Jurkat, Clone E6-1 (cell line): ENCODE measurements around the gene PROC. TPM values are rescaled to one million over a fixed set of nuclear protein-coding genes. Genes with fewer than 3 reads are reported as not detected.

Source experiments
- DNase-seq: peaks from one replicate; pipeline ENCODE4 v3.0.0-alpha.2; 2011; ENCODE audit warnings: low read depth, low spot score
- H3K4me3 ChIP-seq: 2 replicates; pipeline ENCODE4 v1.5.1; 2011; ENCODE audit warnings: mild to moderate bottlenecking, low read length, control low read depth, moderate library complexity
- polyA plus RNA-seq: library from polyadenylated mRNA; unstranded; fragments of >200 nt; gene quantifications from one replicate; pipeline ENCODE4 v1.2.1, GENCODE V29; 2012; ENCODE audit warnings: missing spikeins; ENCODE audit not compliant: insufficient read length, insufficient read depth

The PROC gene
- 0.92 TPM for polyA plus RNA-seq

DNA sequence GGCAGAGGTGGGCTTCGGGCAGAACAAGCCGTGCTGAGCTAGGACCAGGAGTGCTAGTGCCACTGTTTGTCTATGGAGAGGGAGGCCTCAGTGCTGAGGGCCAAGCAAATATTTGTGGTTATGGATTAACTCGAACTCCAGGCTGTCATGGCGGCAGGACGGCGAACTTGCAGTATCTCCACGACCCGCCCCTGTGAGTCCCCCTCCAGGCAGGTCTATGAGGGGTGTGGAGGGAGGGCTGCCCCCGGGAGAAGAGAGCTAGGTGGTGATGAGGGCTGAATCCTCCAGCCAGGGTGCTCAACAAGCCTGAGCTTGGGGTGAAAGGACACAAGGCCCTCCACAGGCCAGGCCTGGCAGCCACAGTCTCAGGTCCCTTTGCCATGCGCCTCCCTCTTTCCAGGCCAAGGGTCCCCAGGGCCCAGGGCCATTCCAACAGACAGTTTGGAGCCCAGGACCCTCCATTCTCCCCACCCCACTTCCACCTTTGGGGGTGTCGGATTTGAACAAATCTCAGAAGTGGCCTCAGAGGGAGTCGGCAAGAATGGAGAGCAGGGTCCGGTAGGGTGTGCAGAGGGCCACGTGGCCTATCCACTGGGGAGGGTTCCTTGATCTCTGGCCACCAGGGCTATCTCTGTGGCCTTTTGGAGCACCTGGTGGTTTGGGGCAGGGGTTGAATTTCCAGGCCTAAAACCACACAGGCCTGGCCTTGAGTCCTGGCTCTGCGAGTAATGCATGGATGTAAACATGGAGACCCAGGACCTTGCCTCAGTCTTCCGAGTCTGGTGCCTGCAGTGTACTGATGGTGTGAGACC, at the start of gene PROC:
PROC (plus strand) TSS at position 128 of the 812 bp plus-strand sequence. CDS start 1,516 bp downstream, outside the sequence.
- no peak within 1 kb of the TSS for H3K4me3 ChIP-seq
- no peak for DNase-seq

DNA sequence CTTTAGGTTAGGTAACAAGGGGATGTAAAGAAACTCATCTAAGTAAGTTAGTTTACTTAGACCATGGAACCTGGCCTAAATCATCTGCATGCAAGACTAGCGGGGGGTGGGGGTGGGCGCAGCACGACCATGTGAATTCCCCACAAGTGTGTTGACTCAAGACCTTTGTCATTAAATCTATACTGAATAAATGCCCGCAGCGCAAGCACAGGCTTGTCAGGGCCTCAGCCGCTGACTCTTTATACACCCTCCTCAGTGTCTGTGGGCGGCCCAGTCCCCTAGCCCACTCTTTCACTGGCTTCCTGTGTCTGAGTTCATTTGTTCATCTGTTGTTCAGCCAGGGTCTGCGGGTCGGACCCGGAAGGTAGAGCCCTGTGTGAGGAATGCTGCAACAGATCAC, 48.2 kb upstream of the PROC start:
- no peak for DNase-seq
- H3K4me3 ChIP-seq, result no peak overlapping the region

DNA sequence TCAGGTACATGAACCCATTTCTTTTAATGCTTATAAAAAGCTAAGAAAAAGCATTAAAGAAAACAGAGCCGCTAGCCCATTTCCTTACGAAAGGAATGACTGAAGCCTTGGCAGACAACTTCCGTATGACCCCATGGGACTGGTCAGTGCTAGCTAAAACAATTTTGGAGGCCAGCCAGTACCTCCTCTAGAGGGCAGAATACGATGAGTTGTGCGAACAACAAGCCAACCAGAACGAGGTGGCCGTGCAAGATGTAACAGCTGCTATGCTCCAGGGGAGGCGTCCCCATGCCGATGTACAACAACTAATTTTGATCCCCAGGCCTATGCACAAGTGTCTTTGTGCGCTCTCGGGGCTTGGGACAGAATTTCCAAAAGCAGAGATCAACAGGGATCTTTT, 47.2 kb upstream of the PROC start:
- H3K4me3 ChIP-seq, result no peak overlapping the region
- no peak for DNase-seq

DNA sequence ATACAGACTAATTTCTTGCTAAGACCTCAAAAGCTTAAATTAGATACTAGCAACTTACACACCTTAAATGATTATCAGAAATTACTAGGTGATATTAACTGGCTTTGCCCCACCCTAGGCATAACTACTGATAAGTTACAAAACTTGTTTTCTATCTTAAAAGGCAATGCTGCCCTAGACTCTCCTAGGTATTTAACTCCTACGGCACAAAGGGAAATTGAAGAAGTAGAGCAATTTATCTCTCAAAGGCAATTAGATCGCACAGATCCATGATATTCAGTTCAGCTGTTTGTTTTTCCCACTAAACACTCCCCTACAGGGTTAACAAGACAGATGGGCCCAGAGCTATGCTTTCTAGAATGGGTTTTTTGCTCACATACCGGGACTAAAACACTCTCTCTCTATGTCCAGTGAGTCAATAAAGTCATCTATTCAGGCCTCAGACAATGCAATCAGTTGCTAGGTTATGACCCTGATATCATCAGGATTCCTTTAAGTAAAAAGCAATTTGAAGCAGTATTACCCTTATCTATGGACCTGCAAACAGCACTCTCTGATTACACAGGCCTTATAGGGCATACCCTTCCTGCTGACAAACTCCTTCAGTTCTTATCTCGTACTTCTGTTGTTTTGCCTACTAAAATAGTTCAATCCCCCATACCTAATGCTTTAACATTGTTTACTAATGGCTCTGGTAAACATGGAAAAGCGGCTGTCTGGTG, 44.7 kb upstream of the PROC start:
- no peak overlapping the region for H3K4me3 ChIP-seq
- DNase-seq, result no peak

DNA sequence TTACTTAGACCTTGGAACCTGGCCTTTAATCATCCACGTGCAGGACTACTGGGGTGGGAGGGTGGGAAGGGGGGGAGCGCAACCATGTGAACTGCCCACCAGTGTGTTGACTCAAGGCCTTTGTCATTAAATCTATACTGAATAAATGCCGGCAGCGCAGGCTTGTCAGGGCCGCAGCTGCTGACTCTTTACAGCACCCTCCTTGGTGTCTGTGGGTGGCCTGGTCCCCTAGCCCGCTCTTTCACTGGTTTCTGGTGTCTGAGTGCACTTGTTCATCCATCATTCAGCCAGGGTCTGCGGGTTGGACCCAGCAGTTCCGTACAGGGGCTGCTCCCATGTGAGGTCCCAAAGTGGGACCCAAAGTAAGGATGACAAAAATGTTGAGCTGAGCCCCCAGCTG, 42.0 kb upstream of the PROC start:
- no peak overlapping the region for H3K4me3 ChIP-seq
- no peak for DNase-seq

DNA sequence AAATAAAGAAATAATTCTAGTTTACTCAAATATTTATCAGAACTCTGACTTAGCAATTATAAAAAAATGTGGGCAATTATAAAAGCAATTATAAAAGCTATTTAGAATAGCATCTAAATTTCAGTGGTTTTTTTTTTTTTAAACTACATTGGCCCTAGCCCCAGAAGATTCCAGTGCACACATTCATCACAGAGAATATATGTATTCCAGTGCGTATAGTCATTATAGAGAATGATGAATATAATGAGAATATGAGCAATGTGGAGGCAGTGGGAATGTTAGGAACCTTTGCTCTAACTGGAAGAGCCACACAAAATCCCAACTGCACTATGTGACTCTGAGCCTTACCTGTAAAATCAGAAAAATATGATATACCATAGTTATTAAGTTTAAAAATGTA, 41.0 kb upstream of the PROC start:
- H3K4me3 ChIP-seq, result no peak overlapping the region
- DNase-seq, result no peak

DNA sequence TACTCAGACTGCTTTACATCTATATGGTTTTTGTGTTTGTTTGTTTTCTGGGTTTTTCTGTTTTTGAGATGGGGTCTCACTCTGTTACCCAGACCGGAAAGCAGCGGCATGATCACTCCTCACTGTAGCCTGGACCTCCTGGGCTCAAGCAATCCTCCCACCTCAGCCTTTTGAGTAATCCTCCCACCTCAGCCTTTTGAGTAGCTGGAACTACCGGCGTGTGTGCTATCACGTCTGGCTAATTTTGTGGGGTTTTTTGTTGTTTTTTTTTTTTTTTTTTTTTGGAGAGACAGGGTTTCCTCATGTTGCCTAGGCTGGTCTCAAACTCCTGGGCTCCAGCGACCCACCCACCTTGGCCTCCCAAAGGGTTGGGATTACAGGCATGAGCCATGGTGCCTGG, 39.5 kb upstream of the PROC start:
- H3K4me3 ChIP-seq, result no peak overlapping the region
- DNase-seq, result no peak

DNA sequence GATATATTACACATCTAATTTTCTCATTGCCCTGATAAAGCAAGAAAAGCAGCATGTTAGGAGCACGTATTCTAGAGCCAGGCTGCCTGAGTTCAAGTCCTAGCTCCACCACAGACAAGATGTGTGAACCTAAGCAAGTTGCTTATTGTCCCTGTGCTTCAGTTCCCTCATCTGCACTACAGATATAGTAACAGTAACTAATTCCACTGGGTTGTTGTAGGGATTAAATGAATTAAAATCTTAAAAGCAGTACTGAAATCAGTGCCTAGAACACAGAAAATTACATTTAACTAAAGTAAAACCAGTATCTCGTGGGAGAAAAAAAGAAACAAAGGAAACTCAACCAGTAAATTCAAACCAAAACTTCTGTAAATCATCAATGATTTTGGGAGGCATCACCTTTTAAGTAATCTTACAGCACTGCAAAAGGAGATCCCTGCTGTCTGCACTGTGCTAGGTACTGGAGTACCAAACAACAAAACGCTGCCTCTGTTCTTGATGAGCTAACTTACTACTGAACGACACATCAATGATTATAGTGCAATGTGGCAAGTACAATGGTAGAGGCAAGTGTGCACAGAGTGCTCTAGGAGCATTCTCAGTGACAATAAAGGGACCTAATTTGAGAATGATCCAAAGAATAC, 38.4 kb upstream of the PROC start:
- DNase-seq, result no peak
- H3K4me3 ChIP-seq, result no peak overlapping the region

DNA sequence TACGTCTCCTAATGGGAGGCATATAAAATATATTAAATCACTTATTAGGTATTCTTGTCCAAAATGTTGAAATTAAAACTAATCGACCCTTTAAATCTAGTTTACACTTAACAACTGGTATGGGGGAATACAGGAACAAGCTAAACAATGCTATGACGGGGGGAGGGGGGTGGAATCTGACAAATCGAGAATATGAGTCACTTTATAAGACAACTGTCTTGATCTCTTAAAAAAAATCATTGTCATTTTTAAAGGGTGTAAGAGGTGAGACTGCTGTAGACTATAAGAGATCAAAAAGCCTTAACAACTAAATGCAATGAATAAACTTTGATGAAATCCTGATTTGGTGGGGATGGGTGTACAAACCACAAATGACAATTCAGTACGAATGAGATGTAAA, 36.5 kb upstream of the PROC start:
- no peak overlapping the region for H3K4me3 ChIP-seq
- no peak for DNase-seq

DNA sequence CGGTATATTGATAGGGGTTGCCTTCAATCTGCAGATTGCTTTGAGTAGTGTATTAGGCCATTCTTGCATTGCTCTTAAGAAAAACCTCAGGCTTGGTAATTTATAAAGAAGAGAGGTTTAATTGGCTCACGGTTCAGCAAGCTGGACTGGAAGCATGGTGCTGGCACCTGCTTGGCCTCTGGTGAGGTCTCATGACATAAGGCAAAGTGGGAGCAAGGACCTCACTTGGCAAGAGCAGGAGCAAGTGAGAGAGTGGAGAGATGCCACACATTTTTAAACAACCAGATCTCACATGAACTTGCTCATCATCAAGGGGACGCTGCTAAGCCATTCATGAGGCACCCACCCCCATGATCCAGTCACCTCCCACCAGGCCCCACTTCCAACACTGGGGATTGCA, 35.4 kb upstream of the PROC start:
- H3K4me3 ChIP-seq, result no peak overlapping the region
- DNase-seq, result no peak

DNA sequence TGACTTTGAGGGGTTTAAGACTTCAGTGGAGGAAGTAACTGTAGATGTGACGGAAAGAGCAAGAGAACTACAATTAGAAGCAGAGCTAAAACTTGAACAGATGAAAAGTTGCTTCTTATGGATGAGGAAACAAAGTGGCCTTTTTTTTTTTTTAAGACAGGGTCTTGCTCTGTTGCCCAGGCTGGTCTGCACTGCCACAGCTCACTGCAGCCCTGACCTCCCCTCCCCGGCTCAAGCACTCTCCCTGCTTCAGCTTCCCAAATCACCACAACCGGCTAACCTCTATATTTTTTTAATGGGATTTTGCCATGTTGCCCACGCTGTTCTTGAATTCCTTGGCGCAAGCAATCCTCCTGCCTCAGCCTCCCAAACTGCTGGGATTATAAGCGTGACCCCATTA, 33.7 kb upstream of the PROC start:
- H3K4me3 ChIP-seq, result no peak overlapping the region
- no peak for DNase-seq

DNA sequence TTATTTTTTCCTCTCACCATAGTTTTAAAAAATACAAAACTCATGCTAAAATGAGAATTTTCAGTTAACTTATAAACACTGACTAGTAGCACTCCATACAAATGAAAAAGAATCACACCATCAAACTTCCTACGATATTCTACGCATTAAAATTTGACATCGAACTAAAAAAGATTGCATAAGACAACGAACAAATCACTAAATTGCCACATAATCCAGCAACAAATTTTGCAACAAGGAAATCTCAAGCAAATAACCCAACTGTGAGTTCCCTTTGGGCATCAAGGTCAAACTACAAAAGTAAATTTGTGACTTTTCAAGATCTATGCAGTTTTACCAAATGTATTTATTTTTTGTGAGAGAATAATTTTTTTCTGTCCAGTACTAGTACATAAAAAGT, 32.0 kb upstream of the PROC start:
- no peak for DNase-seq
- peak overlapping the region; percentile 86 for H3K4me3 ChIP-seq

DNA sequence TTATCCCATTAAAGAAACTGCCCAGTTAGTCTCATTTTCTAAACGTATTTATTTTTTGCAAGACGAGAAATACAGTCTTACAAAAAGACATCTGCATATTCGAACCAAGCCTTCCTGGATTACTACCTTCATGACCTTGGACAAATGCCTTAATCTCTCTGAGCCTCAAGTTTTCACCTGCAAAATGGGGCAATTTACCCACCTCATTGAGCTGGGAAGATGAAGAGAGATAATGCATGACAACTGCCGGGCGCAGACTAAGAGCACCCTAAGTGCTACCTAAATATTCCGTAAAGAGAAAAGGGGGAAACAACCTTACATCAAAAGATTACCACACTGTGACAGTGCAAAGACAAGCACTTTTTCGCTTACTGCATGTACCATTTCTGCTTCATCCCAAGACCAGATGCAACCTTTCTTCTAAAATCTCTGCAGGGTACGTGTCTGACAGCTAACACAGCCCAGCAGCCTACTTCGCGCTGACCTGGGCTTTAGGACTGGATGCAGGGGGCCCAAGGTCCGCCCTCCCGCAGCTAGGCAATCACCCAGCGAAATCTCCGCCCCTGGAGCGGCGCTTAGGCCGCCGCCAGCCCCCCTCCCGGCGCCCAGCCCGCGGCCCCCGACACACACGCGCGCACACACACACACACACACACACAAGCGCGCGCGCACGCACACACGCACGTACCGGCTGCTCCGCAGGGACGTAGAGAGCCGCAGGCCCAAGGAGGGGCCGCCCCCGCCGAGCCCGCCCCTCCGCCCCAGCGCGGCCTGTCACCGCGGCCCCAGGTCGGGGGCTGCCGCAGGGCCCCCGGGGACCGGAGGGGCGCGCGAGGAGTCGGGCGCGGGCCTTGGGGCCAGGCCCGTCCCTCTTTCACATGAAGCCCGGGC, 31.2 kb upstream of the PROC start:
- peak; percentile 77 for DNase-seq
- H3K4me3 ChIP-seq, result peak overlapping the region; percentile 86

DNA sequence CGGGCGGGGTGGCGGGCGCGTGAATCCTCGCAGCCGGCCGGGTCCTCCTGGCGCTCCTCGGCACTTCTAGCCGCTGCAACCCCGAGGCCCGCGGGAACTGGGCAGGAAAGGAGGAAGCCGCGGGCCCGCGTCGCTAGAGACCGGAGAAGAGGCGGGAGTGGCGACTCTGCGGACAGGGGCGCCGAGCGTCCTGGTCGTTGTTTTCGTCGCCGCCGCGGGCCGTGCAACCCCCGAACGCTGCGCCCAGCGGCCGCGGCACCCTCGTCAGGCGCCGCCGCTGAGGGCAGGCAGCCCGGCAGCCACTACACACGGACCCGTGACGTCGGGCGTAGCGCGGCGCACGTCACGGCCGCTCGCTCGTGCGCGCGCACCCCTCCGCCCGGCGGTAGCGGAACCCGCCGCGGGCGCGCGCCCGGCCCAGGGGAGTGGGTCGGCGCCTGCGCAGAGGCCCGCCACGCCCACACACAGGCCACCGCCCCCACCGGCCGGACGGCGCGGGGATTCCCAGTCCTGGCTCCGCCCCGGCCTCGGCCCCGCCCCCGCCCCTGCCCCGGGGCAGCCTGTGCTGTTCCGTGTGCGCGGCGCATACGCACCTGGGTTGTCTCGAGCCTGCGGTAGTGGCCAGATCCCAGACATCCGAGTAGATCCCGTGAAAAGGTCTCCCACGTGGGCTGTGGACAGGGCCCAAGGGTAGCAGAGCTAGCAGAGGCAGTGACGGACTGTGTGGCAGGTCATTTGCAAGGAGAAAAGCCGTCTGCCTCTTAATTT, 30.4 kb upstream of the PROC start, which contains the start of gene MAP3K2:
MAP3K2 (minus strand) TSS at position 321 of the 768 bp plus-strand sequence. CDS start 44,846 bp downstream, outside the sequence.
- DNase-seq, result peak; percentile 83
- H3K4me3 ChIP-seq, result peak within 1 kb of the TSS; percentile 86

DNA sequence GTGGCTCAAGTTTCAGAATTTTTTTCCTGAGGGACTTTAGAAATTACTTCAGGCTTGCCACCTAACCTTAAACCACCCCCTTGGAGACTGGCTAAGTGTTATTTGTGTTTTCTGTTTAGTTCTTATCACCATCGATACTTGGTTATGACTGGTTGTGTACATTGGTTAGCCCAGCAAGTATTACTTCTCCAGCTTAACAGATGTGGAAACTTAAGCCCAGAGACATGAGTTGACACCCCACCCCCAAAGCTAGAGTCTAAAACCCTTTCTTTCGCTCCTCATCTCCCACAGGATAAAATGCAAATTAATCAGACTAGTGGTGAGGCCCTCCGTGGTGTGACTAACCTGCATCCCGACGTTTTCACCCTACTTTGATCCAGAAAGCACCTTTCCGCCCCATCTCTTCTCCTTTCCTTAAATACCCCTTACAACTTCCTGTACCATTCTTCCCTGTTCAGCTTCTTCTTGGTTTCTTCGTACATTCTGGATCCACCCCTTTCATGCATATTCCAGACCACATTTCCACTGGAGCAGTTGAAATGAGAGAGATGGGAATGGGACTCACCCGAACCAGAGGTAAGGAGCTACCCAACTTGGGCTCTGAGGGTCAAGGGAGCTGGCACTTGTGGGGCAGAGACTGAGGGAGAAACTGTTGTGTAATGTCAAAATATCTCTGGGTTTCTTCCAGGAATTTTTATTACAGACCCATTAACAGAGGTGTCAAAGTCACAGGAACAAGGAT, 29.6 kb upstream of the PROC start:
- H3K4me3 ChIP-seq, result peak overlapping the region; percentile 72
- DNase-seq, result no peak

DNA sequence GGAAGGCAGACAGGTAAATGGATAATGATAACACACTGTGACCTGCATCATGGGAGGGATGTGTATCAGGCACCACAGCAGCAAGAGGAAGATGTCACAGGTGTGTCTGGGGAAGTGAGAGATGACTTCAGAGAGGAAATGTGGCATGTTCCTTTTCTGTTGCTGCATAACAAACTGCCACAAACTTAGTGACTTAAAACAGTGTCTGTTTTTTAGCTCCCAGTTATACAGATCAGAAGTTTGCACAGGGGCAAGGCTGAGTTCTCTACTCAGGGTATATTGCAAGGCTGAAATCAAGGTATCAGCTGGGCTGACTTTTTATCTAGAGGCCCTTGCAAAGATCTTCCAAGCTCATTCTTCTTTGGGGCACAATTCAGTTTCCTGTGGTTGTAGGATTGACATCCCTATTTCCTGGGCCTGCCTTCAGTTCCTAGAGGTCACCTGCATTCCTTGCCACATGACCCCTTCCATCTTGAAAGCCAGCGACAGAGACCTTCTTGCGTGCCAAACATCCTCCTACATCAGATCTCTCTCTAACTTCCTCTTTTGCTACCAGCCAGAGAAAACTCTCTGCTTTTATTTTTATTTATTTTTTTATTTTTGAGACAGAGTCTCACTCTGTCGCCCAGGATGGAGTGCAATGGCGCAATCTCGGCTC, 28.3 kb upstream of the PROC start:
- DNase-seq, result peak; percentile 59
- H3K4me3 ChIP-seq, result no peak overlapping the region

DNA sequence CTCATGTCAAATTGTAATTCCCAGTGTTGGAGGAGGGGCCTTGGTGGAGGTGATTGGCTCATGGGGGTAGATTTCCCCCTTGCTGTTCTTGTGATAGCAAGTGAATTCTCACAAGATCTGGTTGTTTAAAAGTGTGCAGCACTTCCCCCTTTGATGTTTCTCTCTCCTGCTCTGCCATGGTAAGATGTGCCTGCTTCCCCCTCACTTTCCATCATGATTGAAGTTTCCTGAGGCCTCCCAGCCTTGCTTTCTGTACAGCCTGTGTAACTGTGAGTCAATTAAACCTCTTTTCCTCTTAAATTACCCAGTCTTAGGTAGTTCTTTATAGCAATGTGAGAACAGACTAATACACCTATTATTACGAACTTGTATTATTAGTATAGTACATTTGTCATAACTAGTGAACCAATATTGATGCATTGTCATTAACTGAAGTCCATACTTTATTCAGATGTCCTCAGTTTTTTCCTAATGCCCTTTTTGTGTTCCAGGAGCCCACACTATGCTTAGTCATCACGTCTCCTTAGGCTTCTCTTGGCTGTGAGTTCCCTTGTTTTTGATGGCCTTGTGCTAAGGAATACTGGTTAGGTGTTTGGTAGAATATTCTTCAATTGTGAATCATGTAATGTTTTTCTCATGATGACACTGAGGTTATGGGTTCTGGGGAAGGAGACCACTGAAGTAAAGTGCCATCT, 25.9 kb upstream of the PROC start:
- no peak overlapping the region for H3K4me3 ChIP-seq
- no peak for DNase-seq
